Measurements from ENCODE around the gene HOXD9.

Gene HOXD9

GRCh38 chr2:176098366-176099158 is 24.0 kb upstream of the HOXD9 start:
- no peak for DNase-seq (ENCODE audit: low spot score)

- DNase-seq (ENCODE audit: low spot score) = no peak
Observed at GRCh38 chr2:176099159-176099727, 23.3 kb upstream of the HOXD9 start.

GRCh38 chr2:176099728-176100546 is 22.6 kb upstream of the HOXD9 start, which contains the start of gene HOXD12:
Gene HOXD12 (plus strand): TSS chr2:176099795. CDS start chr2:176099802, 7 bp downstream.
- DNase-seq (ENCODE audit: low spot score) = no peak

GRCh38 chr2:176100547-176101140 is 21.9 kb upstream of the HOXD9 start:
- no peak for DNase-seq (ENCODE audit: low spot score)

GRCh38 chr2:176101216-176101830 is 21.2 kb upstream of the HOXD9 start:
- DNase-seq (ENCODE audit: low spot score) = no peak

- no peak for DNase-seq (ENCODE audit: low spot score)
Observed at GRCh38 chr2:176101842-176102241, 20.7 kb upstream of the HOXD9 start.

GRCh38 chr2:176102309-176102866 is 20.1 kb upstream of the HOXD9 start:
- no peak for DNase-seq (ENCODE audit: low spot score)

- DNase-seq (ENCODE audit: low spot score) = no peak
Observed at GRCh38 chr2:176103194-176103593, 19.3 kb upstream of the HOXD9 start.

- DNase-seq (ENCODE audit: low spot score) = no peak
Observed at GRCh38 chr2:176103742-176104315, 18.7 kb upstream of the HOXD9 start.

- no peak for DNase-seq (ENCODE audit: low spot score)
Observed at GRCh38 chr2:176104316-176105077, 18.0 kb upstream of the HOXD9 start.

- DNase-seq (ENCODE audit: low spot score) = no peak
Observed at GRCh38 chr2:176105078-176105729, 17.3 kb upstream of the HOXD9 start.

GRCh38 chr2:176105730-176106580 is 16.6 kb upstream of the HOXD9 start:
- DNase-seq (ENCODE audit: low spot score) = no peak

GRCh38 chr2:176106581-176107539 is 15.7 kb upstream of the HOXD9 start, which contains the start of gene HOXD11:
Gene HOXD11 (plus strand): TSS chr2:176107280. CDS start chr2:176107356, 76 bp downstream.
- no peak for DNase-seq (ENCODE audit: low spot score)

- no peak for DNase-seq (ENCODE audit: low spot score)
Observed at GRCh38 chr2:176107731-176108181, 14.8 kb upstream of the HOXD9 start.

GRCh38 chr2:176109192-176109901 is 13.2 kb upstream of the HOXD9 start:
- no peak for DNase-seq (ENCODE audit: low spot score)

- no peak for DNase-seq (ENCODE audit: low spot score)
Observed at GRCh38 chr2:176109946-176110345, 12.6 kb upstream of the HOXD9 start.
